Neural progenitor cell (in vitro differentiated cells): ENCODE results near the gene ASPDH.

Source experiments
- EZH2 ChIP-seq: fragments of 200-600 bp; sonication (generic); IDR thresholded peaks from 2 replicates; pipeline ENCODE4 v1.6.1; 2017; ENCODE audit warnings: antibody characterized with exemption, mild to moderate bottlenecking, moderate library complexity
- EZH2phosphoT487 ChIP-seq: fragments of 200-600 bp; sonication (generic); IDR thresholded peaks from 2 replicates; pipeline ENCODE4 v1.6.1; 2017; ENCODE audit warnings: antibody characterized with exemption
- TF ChIP-seq, protein P1 (sequence below): fragments of 200-600 bp; sonication (generic); IDR thresholded peaks from 2 replicates; pipeline ENCODE4 v1.5.1; 2017; ENCODE audit warnings: antibody characterized with exemption, mild to moderate bottlenecking

- TF ChIP-seq, protein P1, sequence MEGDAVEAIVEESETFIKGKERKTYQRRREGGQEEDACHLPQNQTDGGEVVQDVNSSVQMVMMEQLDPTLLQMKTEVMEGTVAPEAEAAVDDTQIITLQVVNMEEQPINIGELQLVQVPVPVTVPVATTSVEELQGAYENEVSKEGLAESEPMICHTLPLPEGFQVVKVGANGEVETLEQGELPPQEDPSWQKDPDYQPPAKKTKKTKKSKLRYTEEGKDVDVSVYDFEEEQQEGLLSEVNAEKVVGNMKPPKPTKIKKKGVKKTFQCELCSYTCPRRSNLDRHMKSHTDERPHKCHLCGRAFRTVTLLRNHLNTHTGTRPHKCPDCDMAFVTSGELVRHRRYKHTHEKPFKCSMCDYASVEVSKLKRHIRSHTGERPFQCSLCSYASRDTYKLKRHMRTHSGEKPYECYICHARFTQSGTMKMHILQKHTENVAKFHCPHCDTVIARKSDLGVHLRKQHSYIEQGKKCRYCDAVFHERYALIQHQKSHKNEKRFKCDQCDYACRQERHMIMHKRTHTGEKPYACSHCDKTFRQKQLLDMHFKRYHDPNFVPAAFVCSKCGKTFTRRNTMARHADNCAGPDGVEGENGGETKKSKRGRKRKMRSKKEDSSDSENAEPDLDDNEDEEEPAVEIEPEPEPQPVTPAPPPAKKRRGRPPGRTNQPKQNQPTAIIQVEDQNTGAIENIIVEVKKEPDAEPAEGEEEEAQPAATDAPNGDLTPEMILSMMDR, result no peak
- TF ChIP-seq EZH2 (no peak), EZH2phosphoT487 (no peak)
Measured at GRCh38 chr19:50517704-50518075, 4.0 kb upstream of the ASPDH start.
